Activated naive CD8-positive, alpha-beta T cell treated with anti-CD3 and anti-CD28 coated beads, Interleukin-2, amount 50 U/mL, for 24 hours (primary cell): ENCODE measurements around the gene KRTAP21-3.

Source experiments
- ATAC-seq: fragments of 150-1000 bp; cut with Tn5 transposase; one replicate; pipeline ENCODE4 v1.10.0; 2021
- DNase-seq: peaks from one replicate; pipeline ENCODE4 v3.0.0; 2021
- H3K27ac Mint-ChIP-seq: one replicate; pipeline ENCODE4 v1.8.0; 2021; ENCODE audit warnings: mild to moderate bottlenecking, mixed read lengths
- H3K27me3 Mint-ChIP-seq: one replicate; pipeline ENCODE4 v1.8.0; 2021; ENCODE audit warnings: mixed read lengths
- H3K36me3 Mint-ChIP-seq: one replicate; pipeline ENCODE4 v1.8.0; 2021; ENCODE audit warnings: low read depth, mixed read lengths
- H3K4me1 Mint-ChIP-seq: one replicate; pipeline ENCODE4 v1.8.0; 2021; ENCODE audit warnings: mixed read lengths
- H3K4me3 Mint-ChIP-seq: one replicate; pipeline ENCODE4 v1.8.0; 2021; ENCODE audit warnings: mild to moderate bottlenecking, moderate library complexity, mixed read lengths
- H3K9me3 Mint-ChIP-seq: one replicate; pipeline ENCODE4 v1.8.0; 2021; ENCODE audit warnings: mixed read lengths

KRTAP21-3 gene

DNA sequence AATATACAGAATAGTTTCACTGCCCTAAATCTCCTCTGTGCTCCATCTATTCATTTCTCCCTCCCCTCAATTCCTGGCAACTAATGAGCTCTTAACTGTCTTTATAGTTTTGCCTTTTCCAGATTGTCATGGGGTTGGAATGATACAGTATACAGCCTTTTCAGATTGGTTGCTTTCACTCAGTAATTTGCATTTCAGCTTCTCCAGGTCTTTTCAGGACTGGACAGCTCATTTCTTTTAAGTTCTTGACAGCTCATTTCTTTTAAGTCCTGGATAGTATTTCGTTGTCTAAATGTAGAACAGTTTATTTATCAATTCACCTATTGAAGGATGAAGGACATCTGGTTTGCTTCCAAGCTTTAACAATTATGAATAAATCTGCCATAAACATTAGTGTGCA lies 22.6 kb downstream of the KRTAP21-3 start:
- Mint-ChIP-seq H3K27ac (no peak overlapping the region), H3K27me3 (no peaks in the 10 kb centered on the region), H3K4me1 (no peaks in the 10 kb centered on the region), H3K9me3 (peaks cover 9% of the 10 kb centered on the region), H3K36me3 (no peaks in the 10 kb centered on the region), H3K4me3 (no peak overlapping the region)
- DNase-seq (no peak), ATAC-seq (no peak)

- Mint-ChIP-seq H3K4me1 (no peaks in the 10 kb centered on the region), H3K36me3 (no peaks in the 10 kb centered on the region), H3K27ac (no peak overlapping the region), H3K27me3 (no peaks in the 10 kb centered on the region), H3K9me3 (no peaks in the 10 kb centered on the region), H3K4me3 (no peak overlapping the region)
- ATAC-seq (no peak), DNase-seq (no peak)
These were observed 28.8 kb downstream of the KRTAP21-3 start for GRCh38 chr21:30689822-30690221.

DNA sequence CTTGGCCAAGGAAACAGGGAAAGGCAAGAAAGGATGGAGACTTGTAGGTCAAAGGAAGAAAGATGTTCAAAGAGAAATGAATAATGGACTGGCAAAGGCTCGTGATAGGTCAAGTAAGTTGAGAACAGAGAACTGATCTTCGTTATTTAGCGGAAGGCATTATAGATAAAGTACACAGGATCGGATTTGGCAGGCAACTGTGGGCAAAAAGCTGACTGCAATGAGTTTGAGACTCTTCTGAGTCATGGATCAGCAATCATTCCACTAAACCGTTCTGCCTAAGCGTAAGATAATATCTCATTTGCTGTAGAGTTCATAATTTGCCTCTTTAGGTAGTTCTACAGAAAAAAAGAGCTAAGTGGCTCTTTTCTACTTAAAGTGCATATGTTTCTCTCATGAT lies 34.1 kb downstream of the KRTAP21-3 start:
- no peak overlapping the region for H3K4me3 Mint-ChIP-seq
- ATAC-seq, result no peak
- DNase-seq, result no peak
- no peaks in the 10 kb centered on the region for H3K27me3 Mint-ChIP-seq
- H3K9me3 Mint-ChIP-seq, result no peaks in the 10 kb centered on the region
- no peak overlapping the region for H3K27ac Mint-ChIP-seq
- H3K36me3 Mint-ChIP-seq, result no peaks in the 10 kb centered on the region
- no peaks in the 10 kb centered on the region for H3K4me1 Mint-ChIP-seq

- Mint-ChIP-seq H3K27ac (no peak overlapping the region), H3K27me3 (no peaks in the 10 kb centered on the region), H3K4me3 (no peak overlapping the region), H3K36me3 (no peaks in the 10 kb centered on the region), H3K4me1 (no peaks in the 10 kb centered on the region), H3K9me3 (no peaks in the 10 kb centered on the region)
- no peak for DNase-seq
- ATAC-seq, result no peak
These were observed 38.0 kb downstream of the KRTAP21-3 start for GRCh38 chr21:30680586-30680985.

GRCh38 chr21:30676737-30677136 lies 41.8 kb downstream of the KRTAP21-3 start:
- Mint-ChIP-seq H3K27me3 (no peaks in the 10 kb centered on the region), H3K4me3 (no peak overlapping the region), H3K27ac (no peak overlapping the region), H3K36me3 (no peaks in the 10 kb centered on the region), H3K4me1 (no peaks in the 10 kb centered on the region), H3K9me3 (peaks cover under 1% of the 10 kb centered on the region)
- DNase-seq (no peak), ATAC-seq (no peak)

DNA sequence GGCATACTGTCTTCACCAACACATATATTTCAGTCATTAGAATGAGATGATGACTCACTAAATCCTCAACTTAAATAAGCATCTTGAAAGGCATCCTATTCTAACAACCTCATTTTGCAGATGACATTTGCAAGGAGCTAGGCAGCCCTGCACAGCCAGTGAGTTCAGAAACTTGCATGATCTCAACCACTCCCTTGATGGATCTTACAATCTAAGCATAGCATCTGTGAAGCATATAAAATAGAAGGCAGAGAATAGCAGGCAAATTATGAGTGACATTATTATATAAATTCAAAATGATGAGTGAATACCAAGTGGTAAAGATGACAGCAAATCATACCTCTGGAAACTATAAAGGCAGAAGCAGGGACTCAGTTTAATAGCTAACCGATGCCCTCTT lies 44.3 kb downstream of the KRTAP21-3 start:
- Mint-ChIP-seq H3K27me3 (no peaks in the 10 kb centered on the region), H3K4me3 (no peak overlapping the region), H3K4me1 (no peaks in the 10 kb centered on the region), H3K9me3 (peaks cover 19% of the 10 kb centered on the region), H3K27ac (no peak overlapping the region), H3K36me3 (no peaks in the 10 kb centered on the region)
- ATAC-seq (no peak), DNase-seq (no peak)

- Mint-ChIP-seq H3K4me3 (no peak overlapping the region), H3K4me1 (no peaks in the 10 kb centered on the region), H3K27me3 (no peaks in the 10 kb centered on the region)
These were observed 45.5 kb downstream of the KRTAP21-3 start for GRCh38 chr21:30672985-30673650.

DNA sequence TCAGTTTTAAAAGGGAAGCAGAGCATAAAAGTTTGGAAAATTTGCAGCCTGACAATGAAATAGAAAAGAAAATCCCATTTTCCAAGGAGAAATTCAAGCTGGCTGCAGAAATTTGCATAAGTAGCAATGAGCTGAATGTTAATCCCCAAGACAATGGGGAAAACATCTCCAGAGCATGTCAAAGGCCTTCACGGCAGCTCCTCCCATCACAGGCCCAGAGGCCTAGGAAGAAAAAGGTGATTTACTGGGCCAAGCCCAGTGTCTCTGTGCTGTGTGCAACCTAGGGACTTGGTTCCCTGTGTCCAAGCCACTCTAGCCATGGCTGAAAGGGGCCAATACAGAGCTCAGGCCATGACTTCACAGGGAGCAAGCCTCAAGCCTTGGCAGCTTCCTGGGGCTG lies 49.8 kb downstream of the KRTAP21-3 start:
- H3K27ac Mint-ChIP-seq, result no peak overlapping the region
- H3K36me3 Mint-ChIP-seq, result no peaks in the 10 kb centered on the region
- ATAC-seq, result no peak
- DNase-seq, result no peak
- no peaks in the 10 kb centered on the region for H3K4me1 Mint-ChIP-seq
- no peak overlapping the region for H3K4me3 Mint-ChIP-seq
- H3K27me3 Mint-ChIP-seq, result no peaks in the 10 kb centered on the region
- peaks cover 19% of the 10 kb centered on the region for H3K9me3 Mint-ChIP-seq

More at GRCh38 chr21:30672985-30673650, 45.5 kb downstream of the KRTAP21-3 start:
- ATAC-seq, result no peak
- Mint-ChIP-seq H3K36me3 (no peaks in the 10 kb centered on the region), H3K9me3 (peaks cover 19% of the 10 kb centered on the region), H3K27ac (no peak overlapping the region)
- DNase-seq, result no peak
